Urinary bladder (tissue), 4 donors: ENCODE measurements around the gene ACIN1. TPM values are rescaled to one million over a fixed set of nuclear protein-coding genes. Genes with fewer than 3 reads are reported as not detected.

ENCODE experiments used
- DNase-seq: peaks from one replicate; pipeline ENCODE4 v3.0.0-alpha.2; 2015; ENCODE audit errors: extremely low spot score
- H3K27ac ChIP-seq: one replicate; pipeline ENCODE4 v1.5.1; 2013; ENCODE audit warnings: low read depth, mild to moderate bottlenecking, moderate library complexity
- H3K36me3 ChIP-seq: one replicate; pipeline ENCODE4 v1.6.1; 2013; ENCODE audit warnings: mild to moderate bottlenecking, moderate library complexity; ENCODE audit not compliant: insufficient read depth
- H3K4me1 ChIP-seq: one replicate; pipeline ENCODE4 v1.6.1; 2013; ENCODE audit warnings: mild to moderate bottlenecking, moderate library complexity; ENCODE audit not compliant: insufficient read depth
- H3K4me3 ChIP-seq: one replicate; pipeline ENCODE4 v1.5.1; 2013; ENCODE audit warnings: low read depth, low read length
- WGBS: extraction: QIAGEN DNeasy Blood & Tissue Kit; methylation state at CpG from one replicate; pipeline ENCODE4 v1.1.7; 2013; 5-methylcytosine and 5-hydroxymethylcytosine counted together
- polyA plus RNA-seq: library from polyadenylated mRNA; stranded (reverse); fragments of 200-250 nt; gene quantifications from one replicate; pipeline ENCODE4 v1.2.3, GENCODE V29; 2013
- total RNA-seq: library from RNA; depleted of rRNA; stranded (reverse); fragments of >200 nt; gene quantifications from one replicate; pipeline ENCODE4 v1.2.3, GENCODE V29; 2014
- donor health status: healthy with polysubstance abuse.
- donor health status: healthy.

Gene ACIN1
- total and polyA plus RNA-seq, 2 donors = 82.2 to 87.9 TPM

- WGBS = 86% methylated on average over 7 of the region's 7 CpGs
- Histone ChIP-seq H3K27ac (no peak overlapping the region), H3K36me3 (peaks cover 2% of the 10 kb centered on the region), H3K4me1 (no peaks in the 10 kb centered on the region), H3K4me3 (no peak overlapping the region)
- no peak for DNase-seq
Measured at GRCh38 chr14:23128969-23129758, 34.2 kb upstream of the ACIN1 start.

GRCh38 chr14:23127861-23128260 is 32.9 kb upstream of the ACIN1 start:
- Histone ChIP-seq H3K4me3 (no peak overlapping the region), H3K27ac (no peak overlapping the region), H3K36me3 (peaks cover 2% of the 10 kb centered on the region), H3K4me1 (no peaks in the 10 kb centered on the region)
- 93% methylated on average over 3 of the region's 3 CpGs for WGBS
- DNase-seq = no peak

- no peak for DNase-seq
- Histone ChIP-seq H3K4me3 (no peak overlapping the region), H3K4me1 (no peaks in the 10 kb centered on the region), H3K27ac (no peak overlapping the region), H3K36me3 (peaks cover 2% of the 10 kb centered on the region)
- 89% methylated on average over 8 of the region's 8 CpGs for WGBS
Measured at GRCh38 chr14:23126548-23127278, 31.8 kb upstream of the ACIN1 start.

- DNase-seq = no peak
- no peaks in the 10 kb centered on the region for H3K4me1 ChIP-seq
- H3K27ac ChIP-seq = no peak overlapping the region
- H3K4me3 ChIP-seq = no peak overlapping the region
- WGBS = 62% methylated on average over 9 of the region's 9 CpGs
- peaks cover 2% of the 10 kb centered on the region for H3K36me3 ChIP-seq
Measured at GRCh38 chr14:23125933-23126524, 31.1 kb upstream of the ACIN1 start.

- Histone ChIP-seq H3K27ac (no peak overlapping the region), H3K4me3 (no peak overlapping the region), H3K4me1 (no peaks in the 10 kb centered on the region), H3K36me3 (peaks cover 2% of the 10 kb centered on the region)
- no peak for DNase-seq
- 69% methylated on average over 3 of the region's 3 CpGs for WGBS
Measured at GRCh38 chr14:23125011-23125410, 30.1 kb upstream of the ACIN1 start.

GRCh38 chr14:23124337-23124954 is 29.5 kb upstream of the ACIN1 start:
- Histone ChIP-seq H3K27ac (no peak overlapping the region), H3K4me3 (no peak overlapping the region)
- WGBS = 89% methylated on average over 13 of the region's 13 CpGs

GRCh38 chr14:23123419-23123818 is 28.5 kb upstream of the ACIN1 start:
- Histone ChIP-seq H3K27ac (no peak overlapping the region), H3K36me3 (peaks cover 2% of the 10 kb centered on the region), H3K4me3 (no peak overlapping the region), H3K4me1 (no peaks in the 10 kb centered on the region)
- DNase-seq = no peak
- WGBS = 50% methylated on average over 8 of the region's 8 CpGs

More at GRCh38 chr14:23124337-23124954, 29.5 kb upstream of the ACIN1 start:
- DNase-seq = no peak
- Histone ChIP-seq H3K4me1 (no peaks in the 10 kb centered on the region), H3K36me3 (peaks cover 2% of the 10 kb centered on the region)

GRCh38 chr14:23122086-23122485 is 27.1 kb upstream of the ACIN1 start:
- WGBS = 92% methylated on average over 6 of the region's 6 CpGs
- H3K4me1 ChIP-seq = no peaks in the 10 kb centered on the region

GRCh38 chr14:23121361-23121771 is 26.4 kb upstream of the ACIN1 start:
- 29% methylated on average over 6 of the region's 6 CpGs for WGBS
- no peak overlapping the region for H3K4me3 ChIP-seq
- no peak for DNase-seq
- H3K4me1 ChIP-seq = no peaks in the 10 kb centered on the region
- no peak overlapping the region for H3K27ac ChIP-seq
- H3K36me3 ChIP-seq = no peaks in the 10 kb centered on the region

More at GRCh38 chr14:23122086-23122485, 27.1 kb upstream of the ACIN1 start:
- no peak for DNase-seq
- Histone ChIP-seq H3K27ac (no peak overlapping the region), H3K36me3 (peaks cover 2% of the 10 kb centered on the region), H3K4me3 (no peak overlapping the region)

- Histone ChIP-seq H3K4me1 (no peaks in the 10 kb centered on the region), H3K27ac (no peak overlapping the region), H3K36me3 (no peaks in the 10 kb centered on the region), H3K4me3 (no peak overlapping the region)
- 18% methylated on average over 9 of the region's 9 CpGs for WGBS
- peak; percentile 84 for DNase-seq
Measured at GRCh38 chr14:23120541-23121251, 25.8 kb upstream of the ACIN1 start.

- H3K27ac ChIP-seq = no peak overlapping the region
- 75% methylated on average over 16 of the region's 16 CpGs for WGBS
- H3K4me1 ChIP-seq = no peaks in the 10 kb centered on the region
- H3K36me3 ChIP-seq = no peaks in the 10 kb centered on the region
- H3K4me3 ChIP-seq = no peak overlapping the region
- DNase-seq = no peak
Measured at GRCh38 chr14:23119363-23120327, 24.7 kb upstream of the ACIN1 start.
